Subcutaneous adipose tissue (tissue), 4 donors: ENCODE measurements around the gene TMED9. TPM values are rescaled to one million over a fixed set of nuclear protein-coding genes. Genes with fewer than 3 reads are reported as not detected.

Experiments
- CTCF ChIP-seq: fragments of 450-650 bp; IDR thresholded peaks from one replicate; pipeline ENCODE4 v1.5.1; 2016; ENCODE audit warnings: low read depth, mild to moderate bottlenecking, control low read depth, antibody characterized with exemption, moderate library complexity
- total RNA-seq, 4 donors: library from RNA; depleted of rRNA; stranded (reverse); fragments of >200 nt; gene quantifications; one replicate each; pipeline ENCODE4 v1.1.0, GENCODE V29; 2016

TMED9 gene
- total RNA-seq, 4 donors from 2014 or later, result 51.1 to 102 (median 73.6) TPM

- TF ChIP-seq CTCF, result no peak
Observed at GRCh38 chr5:177612215-177612673, 20.2 kb downstream of the TMED9 start.

- TF ChIP-seq CTCF, result no peak
Observed at GRCh38 chr5:177620560-177620959, 28.6 kb downstream of the TMED9 start.

Other genes starting within 250 kb of the TMED9 start
- 100 to 1,000 TPM in 3 of 4 donors, 10 to 100 TPM in 1; 93.6 to 158 (median 129) TPM for gene LMAN2, start 240.5 kb upstream of the TMED9 start, total RNA-seq
- gene RGS14, start 234.3 kb upstream of the TMED9 start, total RNA-seq, result 10 to 100 TPM in 1 of 4 donors, 1 to 10 TPM in 3; 7.0 to 16.4 (median 7.5) TPM
- gene SLC34A1, start 207.8 kb upstream of the TMED9 start, total RNA-seq, result not detected
- gene PFN3, start 191.5 kb upstream of the TMED9 start, total RNA-seq, result not detected
- gene F12, start 182.6 kb upstream of the TMED9 start, total RNA-seq, result 1 to 10 TPM in 1 of 4 donors, under 1 TPM in 2, not detected in 1; 0.51 to 2.0 (median 0.98) TPM
- gene GRK6, start 165.5 kb upstream of the TMED9 start, total RNA-seq, result 10 to 100 TPM in 3 of 4 donors, 1 to 10 TPM in 1; 9.3 to 22.6 (median 19.7) TPM
- gene PRR7, start 145.4 kb upstream of the TMED9 start, total RNA-seq, result 1 to 10 TPM in 2 of 4 donors, under 1 TPM in 2; 0.44 to 1.4 (median 0.90) TPM
- gene DBN1, start 118.6 kb upstream of the TMED9 start, total RNA-seq, result 10 to 100 TPM; 25.2 to 50.9 (median 37.6) TPM
- gene PDLIM7, start 94.6 kb upstream of the TMED9 start, total RNA-seq, result 10 to 100 TPM; 11.2 to 43.1 (median 16.6) TPM
- gene DOK3, start 82.4 kb upstream of the TMED9 start, total RNA-seq, result 10 to 100 TPM in 3 of 4 donors, 1 to 10 TPM in 1; 8.5 to 20.6 (median 11.0) TPM
- gene DDX41, start 75.2 kb upstream of the TMED9 start, total RNA-seq, result 10 to 100 TPM; 63.0 to 70.4 (median 64.8) TPM
- gene FAM193B, start 37.6 kb upstream of the TMED9 start, total RNA-seq, result 10 to 100 TPM; 25.8 to 95.5 (median 35.5) TPM
- gene B4GALT7, start 7.9 kb downstream of the TMED9 start, total RNA-seq, result 10 to 100 TPM; 16.1 to 35.2 (median 20.8) TPM
- gene FAM153A, start 190.7 kb downstream of the TMED9 start, total RNA-seq, result 10 to 100 TPM in 1 of 4 donors, 1 to 10 TPM in 1, under 1 TPM in 2; 0.38 to 13.9 (median 2.0) TPM